Activated gamma-delta T cell (primary cell): ENCODE data around the gene SLC10A4.
"Not testable (repeated sequence)": the region's sequence is repeated elsewhere in the genome, so short reads cannot be mapped to it uniquely, and the experiment has no call there.

Experiments used
- DNase-seq: peaks from one replicate; lab custom pipeline; 2025; lab: John Stamatoyannopoulos, UW
- total RNA-seq, 2 donors: gene quantifications; one replicate each; lab custom pipeline; 2026; lab: John Stamatoyannopoulos, UW

Gene SLC10A4
- 0.26 to 0.44 reads per million in 2 donors for total RNA-seq

DNA sequence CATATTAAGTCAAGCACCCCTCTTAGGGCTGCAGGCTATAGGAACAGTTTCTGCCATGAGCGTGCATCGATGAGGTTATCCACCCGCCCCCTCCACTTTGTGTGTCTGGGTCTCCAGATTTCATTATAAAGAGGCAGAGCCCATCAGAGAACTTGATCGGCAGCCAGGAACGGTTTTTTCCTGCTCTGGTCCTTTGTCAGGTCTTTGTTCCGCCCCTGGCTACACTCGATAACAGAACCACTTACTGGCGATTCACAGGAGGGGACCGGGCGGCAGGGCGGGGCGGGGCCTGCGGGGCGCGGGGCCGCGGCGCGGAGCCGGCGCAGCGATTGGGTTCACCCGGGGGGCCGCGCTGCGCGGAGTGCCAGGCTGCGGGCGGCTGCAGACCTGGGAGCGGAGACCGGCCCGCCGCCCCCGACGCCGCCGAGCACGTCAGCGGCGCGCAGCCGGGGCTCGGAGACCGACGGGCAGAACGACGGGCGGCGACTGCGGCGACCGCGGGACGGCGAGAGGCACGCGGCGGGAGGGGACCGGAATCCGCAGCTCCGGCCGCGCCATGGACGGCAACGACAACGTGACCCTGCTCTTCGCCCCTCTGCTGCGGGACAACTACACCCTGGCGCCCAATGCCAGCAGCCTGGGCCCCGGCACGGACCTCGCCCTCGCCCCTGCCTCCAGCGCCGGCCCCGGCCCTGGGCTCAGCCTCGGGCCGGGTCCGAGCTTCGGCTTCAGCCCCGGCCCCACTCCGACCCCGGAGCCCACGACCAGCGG, at the start of gene SLC10A4:
Gene SLC10A4 (plus strand): TSS at position 338 of the 771 bp plus-strand sequence. CDS start 219 bp downstream, at position 557.
- DNase-seq, result peak; percentile 14

- DNase-seq, result no peak
These were observed 46.8 kb upstream of the SLC10A4 start for GRCh38 chr4:48436318-48436717.

DNA sequence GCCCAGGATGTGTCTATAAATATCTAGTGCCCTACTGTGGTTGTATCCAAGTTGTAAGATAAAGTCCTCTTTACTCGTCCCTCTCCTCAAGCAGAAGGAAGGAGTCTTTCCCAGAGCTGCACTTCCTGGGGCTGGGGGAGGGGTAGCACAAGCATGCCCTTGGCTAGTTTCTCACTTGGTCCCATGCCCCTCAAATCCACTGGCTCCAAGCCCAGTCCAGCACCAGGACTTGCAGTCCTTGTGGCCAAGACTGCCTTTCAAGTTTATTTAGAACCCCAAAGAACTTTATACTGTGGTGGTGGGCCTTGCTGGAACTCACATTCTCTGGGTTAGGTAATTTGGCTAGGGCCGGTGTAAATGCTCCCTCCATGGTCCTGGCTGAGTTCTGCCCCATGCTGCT, 43.2 kb upstream of the SLC10A4 start:
- no peak for DNase-seq

DNA sequence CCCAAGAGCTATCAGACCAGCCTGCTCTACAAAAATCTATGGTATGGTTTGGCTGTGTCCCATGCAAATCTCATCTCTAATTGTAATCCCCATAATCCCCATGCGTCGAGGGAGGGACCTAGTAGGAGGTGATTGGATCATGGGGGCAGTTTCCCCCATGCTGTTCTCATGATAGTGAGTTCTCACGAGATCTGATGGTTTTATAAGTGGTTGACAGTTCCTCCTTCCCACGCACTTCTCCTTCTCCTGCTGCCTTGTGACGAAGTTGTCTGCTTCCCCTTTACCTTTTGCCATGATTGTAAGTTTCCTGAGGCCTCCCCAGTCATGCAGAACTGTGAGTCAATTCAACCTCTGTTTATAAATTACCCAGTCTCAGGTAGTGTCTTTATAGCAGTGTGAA, 42.2 kb upstream of the SLC10A4 start:
- not testable (repeated sequence) for DNase-seq

DNA sequence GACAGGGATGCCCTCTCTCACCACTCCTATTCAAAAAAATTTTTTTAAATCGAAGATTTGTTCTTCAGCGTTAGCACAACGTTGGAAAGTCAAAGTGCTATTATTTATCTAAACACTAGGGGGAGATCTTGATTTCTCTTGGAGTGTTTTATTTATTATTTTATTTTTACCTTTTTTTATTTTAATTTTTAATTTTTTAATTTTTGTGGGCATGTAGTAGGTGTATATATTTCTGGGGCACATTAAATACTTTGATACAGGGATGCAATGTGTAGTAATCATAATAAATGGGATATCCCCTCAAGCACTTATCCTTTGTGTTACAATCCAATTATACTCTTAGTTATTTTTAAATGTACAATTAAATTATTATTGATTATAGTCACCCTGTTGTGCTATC, 37.4 kb upstream of the SLC10A4 start:
- DNase-seq, result no peak

- DNase-seq, result no peak
These were observed 36.5 kb upstream of the SLC10A4 start for GRCh38 chr4:48446642-48447041.

GRCh38 chr4:48449151-48449550, 34.0 kb upstream of the SLC10A4 start:
- DNase-seq, result no peak

DNA sequence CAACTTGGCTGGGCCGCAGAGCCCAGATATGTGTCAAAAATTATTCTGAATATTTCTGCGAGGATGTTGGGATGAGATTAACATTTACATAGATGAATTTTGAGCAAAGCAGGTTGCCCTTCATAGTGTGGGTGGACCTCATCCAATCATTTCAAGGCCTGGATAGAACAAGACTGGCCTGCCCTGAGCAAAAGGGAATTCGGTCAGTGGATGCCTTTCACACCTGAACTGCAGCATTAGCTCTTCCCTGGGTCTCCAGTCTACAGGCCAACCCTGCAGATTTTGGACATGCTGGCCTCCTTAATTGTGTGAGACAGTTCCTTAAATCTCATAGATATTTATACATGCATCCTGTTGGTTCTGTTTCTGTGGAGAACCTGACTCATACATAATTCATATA, 32.4 kb upstream of the SLC10A4 start:
- DNase-seq, result no peak

DNA sequence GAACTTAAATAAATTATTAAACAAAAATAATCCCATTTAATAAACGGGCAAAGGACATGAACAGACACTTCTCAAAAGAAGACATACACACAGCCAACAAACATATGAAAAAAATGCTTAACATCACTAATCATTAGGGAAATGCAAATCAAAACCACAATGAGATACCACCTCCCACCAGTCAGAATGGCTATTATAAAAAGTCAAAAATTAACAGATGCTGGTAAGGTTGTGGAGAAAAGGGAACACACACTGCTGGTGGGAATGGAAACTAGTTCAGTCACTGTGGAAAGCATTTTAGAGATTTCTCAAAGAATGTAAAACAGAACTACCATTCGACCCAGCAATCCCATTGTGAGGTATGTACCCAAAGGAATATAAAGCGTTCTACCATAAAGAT, 31.5 kb upstream of the SLC10A4 start:
- DNase-seq, result not testable (repeated sequence)

GRCh38 chr4:48454591-48454990, 28.6 kb upstream of the SLC10A4 start:
- DNase-seq, result no peak

GRCh38 chr4:48461000-48461399, 22.1 kb upstream of the SLC10A4 start:
- no peak for DNase-seq

DNA sequence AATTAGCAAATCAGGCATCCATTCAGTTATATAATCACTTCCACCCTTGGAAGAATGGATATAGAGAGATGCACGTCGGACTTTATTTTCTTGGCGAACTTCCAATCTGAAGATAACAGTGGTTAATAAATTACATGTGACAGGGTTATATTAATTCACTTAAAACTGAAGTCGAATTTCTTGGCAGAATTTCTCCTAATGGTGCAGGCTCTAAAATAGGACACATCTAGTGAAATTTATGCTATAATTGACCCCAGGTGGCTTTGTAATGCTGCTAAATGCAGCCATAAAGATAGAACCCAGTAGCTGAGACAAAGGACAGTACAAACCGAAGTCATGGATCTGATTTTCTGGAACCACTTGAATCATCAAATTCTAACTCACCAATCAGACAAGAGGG, 20.8 kb upstream of the SLC10A4 start:
- no peak for DNase-seq

DNA sequence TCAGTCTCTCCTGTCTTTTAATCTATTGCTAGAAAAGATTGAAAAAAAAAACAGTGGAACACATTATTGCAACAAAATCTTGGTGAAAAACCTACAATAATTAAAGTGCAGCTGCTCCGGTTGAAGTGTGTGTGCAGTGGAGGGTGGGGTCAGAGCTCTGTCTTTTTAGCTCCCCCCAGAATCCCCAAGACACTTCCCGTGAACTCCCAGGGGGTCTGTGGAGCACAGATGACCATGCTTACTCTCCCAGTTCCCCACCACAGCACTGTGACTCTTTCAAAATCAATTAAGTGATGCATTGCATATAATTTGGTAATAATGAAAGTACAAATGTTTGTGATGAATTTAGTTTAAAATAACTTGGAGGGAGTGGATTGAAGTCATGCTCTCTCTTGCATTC, 15.7 kb upstream of the SLC10A4 start:
- no peak for DNase-seq

DNA sequence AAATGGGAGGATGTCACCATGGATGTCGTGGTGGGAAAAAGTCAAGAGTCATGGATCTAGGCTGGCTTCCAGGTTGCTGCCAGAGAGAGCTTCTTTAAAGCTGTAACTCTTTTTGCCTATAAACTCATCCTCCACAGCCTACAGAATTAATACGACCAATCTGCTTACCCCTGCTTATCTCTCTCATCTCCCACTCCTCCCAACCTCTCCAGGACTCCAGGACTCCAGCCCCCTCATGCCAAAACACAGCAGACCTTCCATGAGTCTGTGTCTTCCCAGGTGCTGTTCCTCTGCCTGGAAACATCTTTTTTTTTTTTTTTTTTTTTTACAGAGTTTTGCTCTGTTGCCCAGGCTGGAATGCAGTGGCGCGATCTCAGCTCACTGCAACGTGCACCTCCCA, 15.3 kb upstream of the SLC10A4 start:
- DNase-seq, result no peak

DNA sequence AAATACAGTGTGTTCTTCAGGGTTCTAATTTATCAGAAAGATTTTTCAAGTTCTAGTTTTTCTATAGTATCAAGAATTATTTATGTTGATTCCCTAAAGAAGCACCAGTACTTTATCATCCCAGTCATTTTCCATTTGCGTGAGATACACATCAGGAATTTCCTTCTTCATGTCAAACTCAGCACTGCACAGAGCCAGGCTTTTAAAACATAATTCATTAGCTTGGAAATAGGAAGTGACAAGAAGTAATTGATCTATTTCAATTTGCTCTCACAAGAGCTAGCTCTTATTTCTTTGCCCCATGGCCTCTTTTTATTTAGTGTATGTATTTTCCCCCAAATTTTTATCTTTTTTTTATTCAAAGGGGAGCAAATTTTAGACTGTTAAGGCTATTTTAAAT, 13.0 kb upstream of the SLC10A4 start:
- DNase-seq, result no peak

DNA sequence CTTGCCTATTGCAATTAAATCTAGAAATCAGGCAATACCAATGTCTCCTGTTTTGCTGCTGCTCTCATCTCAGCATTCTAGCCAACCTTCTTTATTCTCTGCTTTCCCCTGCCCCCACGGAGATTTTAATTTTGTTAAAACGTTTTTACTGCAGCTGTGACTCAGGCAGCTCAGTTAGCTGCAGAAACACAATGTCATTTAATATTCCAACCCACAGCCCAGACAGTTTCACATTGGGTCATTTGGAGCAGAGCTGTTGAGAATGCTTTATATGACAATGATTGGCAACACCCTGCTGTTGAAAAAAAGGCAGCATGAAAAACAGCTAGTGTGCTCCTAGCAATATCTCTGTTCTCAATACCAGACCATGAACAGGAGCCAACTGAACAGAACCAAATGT, 12.6 kb upstream of the SLC10A4 start:
- no peak for DNase-seq

DNA sequence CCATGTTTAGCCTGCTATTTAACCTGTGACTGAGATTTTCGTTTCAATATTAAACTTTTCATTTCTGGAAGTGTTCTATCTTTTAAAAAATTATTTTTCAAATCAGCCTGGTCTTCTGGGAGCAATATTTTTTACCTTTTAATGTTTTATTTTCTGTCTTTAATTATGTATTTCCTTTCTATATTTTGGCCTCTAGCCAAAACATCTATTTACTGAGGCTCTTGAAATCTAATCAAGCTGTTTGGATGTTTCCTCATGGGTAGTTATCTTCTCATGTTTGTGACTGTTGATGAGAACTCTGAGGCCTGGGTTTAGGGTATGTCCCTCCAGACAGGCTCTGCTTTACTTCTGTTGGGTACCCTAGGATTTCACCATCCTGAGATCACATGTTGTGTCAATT, 10.3 kb upstream of the SLC10A4 start:
- no peak for DNase-seq

GRCh38 chr4:48475770-48476169, 7.4 kb upstream of the SLC10A4 start:
- no peak for DNase-seq

DNA sequence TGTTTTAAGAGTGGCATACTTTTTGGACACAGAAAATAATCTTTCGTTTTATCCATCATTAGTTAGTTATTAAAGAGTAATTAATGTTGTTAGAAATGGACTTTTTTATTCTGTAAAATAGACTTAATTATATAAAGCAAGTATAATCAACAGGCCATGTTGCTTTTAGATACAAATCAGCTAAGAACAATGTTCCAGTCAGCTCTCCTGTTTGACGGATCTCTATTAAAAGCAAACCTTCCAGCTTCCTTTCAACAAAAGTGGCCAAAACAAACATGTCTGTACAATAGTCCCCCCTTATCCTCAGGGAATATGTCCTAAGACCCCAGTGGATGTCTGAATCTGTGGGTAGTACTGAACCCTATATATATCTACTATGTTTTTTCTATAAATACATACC, 4.9 kb upstream of the SLC10A4 start:
- no peak for DNase-seq

DNA sequence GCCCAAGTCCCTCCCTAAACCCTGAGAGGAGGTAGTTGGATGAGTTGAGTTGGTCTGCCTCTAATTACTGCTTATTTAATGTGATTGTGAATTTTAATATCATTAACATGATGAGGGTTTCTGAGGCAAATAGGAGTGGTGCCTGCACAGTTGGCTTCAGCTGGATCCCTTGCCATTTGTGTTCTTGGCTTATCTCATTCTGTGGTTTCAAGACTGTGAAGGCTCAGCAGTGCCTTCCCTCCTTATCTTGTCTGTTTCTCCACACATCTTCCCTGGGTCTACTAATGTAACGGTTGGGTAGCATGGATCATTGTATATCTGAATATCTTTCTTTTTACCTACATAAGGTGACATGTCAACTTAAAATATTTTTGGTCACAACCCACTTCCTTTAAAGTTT, 1.6 kb upstream of the SLC10A4 start:
- DNase-seq, result no peak

DNA sequence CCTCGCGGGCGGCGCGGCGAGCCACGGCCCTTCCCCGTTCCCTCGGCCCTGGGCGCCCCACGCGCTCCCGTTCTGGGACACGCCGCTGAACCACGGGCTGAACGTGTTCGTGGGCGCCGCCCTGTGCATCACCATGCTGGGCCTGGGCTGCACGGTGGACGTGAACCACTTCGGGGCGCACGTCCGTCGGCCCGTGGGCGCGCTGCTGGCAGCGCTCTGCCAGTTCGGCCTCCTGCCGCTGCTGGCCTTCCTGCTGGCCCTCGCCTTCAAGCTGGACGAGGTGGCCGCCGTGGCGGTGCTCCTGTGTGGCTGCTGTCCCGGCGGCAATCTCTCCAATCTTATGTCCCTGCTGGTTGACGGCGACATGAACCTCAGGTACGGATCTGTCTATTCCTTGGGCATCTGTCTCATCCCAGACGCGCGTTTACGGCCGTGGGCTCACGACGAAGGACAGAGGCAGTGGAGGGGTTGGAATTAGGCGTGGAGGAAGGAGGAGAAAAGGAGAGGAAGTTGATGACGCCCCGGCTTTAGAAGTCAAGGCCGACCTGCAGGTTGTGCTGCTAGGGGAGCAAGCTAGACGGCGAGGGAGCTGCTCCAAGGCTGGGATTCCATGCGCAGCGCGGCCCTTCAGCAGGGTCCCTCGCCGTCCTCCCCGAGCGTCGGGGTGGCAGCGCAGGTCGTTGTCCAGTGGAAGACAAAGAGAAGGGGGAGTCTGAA, 792 bp downstream of the SLC10A4 start:
- DNase-seq, result peak; percentile 12

- no peak for DNase-seq
These were observed 1.5 kb downstream of the SLC10A4 start for GRCh38 chr4:48484494-48485168.

DNA sequence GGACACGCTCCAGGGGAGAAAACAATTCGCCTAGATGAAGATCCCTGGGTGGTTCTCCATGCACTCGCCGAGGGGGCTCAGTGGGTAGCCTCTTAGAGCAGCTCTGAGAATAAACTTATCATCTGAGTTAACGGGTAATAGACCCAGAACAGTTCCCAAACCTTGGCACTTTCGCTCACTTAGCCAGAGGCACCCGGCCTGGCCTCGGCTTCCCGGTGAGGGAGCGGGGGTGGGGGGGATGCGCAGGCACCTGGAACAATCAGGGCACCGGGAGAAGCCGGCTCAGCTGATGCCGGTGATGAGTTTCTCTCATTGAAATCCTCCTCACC, 6.5 kb downstream of the SLC10A4 start:
- no peak for DNase-seq
